ENCODE data around the gene CMTM4.
"Not testable (repeated sequence)": the region's sequence is repeated elsewhere in the genome, so short reads cannot be mapped to it uniquely, and the experiment has no call there.

The CMTM4 gene

DNA sequence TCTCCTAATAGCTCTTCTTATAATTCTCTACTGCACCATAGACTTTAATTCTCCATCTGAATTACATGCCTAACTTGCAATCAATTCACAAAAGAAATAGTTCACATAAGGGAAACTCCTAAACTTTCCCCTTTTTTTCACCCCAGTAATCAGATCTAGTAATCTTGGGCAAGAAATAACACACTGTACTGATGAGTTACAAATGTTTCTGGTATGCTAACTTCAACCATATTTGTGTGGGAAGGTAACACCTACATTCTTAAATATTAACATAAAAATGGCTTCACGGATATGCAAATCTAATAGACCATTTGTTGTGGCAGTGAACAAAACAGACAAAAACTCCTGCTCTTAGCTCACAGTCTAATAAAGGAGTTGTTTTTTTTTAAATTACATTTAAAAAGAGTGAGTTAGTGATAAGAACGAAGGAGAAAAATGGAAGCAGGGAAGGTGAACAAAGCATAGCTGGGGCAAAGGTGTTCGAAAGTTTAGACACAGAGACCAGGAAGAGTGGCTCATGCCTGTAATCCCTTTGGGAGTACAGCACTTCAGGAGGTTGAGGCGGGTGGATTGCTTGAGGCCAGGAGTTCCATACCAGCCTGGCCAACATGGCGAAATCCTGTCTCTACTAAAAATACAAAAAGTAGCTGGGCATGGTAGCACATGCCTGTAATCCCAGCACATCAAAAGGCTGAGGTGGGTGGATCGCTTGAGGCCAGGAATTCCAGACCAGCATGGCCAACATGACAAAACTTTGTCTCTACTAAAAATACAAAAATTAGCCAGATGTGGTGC is 57.3 kb downstream of the CMTM4 start:
- DNase-seq, result peak in 1 of 3 donors; percentile 27

- no peak for DNase-seq
Observed at GRCh38 chr16:66637806-66638205, 58.7 kb downstream of the CMTM4 start.

- DNase-seq, result no peak
Observed at GRCh38 chr16:66636199-66636598, 60.3 kb downstream of the CMTM4 start.

- DNase-seq, result no peak
Observed at GRCh38 chr16:66635406-66635805, 61.1 kb downstream of the CMTM4 start.

DNA sequence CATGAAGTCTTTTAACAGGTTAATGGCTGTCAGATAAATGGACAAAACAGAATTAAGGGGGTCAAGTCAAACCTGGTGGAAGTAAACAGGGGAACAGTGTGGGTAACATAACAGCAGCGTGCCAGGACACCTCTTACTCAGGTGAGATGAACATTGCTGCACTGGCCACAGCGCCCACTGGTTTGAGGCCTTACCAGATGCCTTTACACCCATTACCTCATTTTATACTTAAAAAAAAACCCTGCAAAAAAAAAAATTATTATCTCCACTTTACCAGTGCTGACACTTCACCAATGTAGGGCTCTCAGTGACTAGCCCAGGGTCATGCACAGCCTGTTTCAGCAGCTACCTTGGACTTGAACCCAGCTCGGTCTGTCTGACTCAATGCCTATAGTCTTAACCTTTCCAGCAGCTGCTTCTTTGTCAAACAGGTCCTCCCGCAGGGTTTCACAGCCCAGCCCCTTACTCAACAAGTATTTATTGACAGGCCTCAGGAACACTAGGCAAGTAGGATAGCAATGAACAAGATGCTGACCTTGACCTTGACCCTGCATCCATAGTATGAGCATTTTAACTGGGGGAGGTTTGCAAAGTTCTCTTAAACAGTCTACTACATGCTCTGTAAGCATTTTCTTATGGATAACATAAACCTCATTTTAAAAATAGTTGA is 61.9 kb downstream of the CMTM4 start:
- no peak for DNase-seq

GRCh38 chr16:66631558-66631957 is 65.0 kb downstream of the CMTM4 start:
- not testable (repeated sequence) for DNase-seq

DNA sequence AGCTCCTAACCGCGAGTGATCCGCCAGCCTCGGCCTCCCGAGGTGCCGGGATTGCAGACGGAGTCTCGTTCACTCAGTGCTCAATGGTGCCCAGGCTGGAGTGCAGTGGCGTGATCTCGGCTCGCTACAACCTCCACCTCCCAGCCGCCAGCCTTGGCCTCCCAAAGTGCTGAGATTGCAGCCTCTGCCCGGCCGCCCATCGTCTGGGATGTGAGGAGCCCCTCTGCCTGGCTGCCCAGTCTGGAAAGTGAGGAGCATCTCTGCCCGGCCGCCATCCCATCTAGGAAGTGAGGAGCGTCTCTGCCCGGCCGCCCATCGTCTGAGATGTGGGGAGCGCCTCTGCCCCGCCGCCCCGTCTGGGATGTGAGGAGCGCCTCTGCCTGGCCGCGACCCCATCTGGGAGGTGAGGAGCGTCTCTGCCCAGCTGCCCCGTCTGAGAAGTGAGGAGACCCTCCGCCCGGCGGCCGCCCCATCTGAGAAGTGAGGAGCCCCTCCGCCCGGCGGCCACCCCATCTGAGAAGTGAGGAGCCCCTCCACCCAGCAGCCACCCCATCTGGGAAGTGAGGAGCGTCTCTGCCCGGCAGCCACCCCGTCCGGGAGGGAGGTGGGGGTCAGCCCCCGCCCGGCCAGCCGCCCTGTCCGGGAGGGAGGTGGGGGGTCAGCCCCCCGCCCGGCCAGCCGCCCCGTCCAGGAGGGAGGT is 65.8 kb downstream of the CMTM4 start:
- not testable (repeated sequence) for DNase-seq

- DNase-seq, result no peak
Observed at GRCh38 chr16:66629856-66630255, 66.7 kb downstream of the CMTM4 start.

- DNase-seq, result not testable (repeated sequence)
Observed at GRCh38 chr16:66627611-66628378, 68.7 kb downstream of the CMTM4 start.

GRCh38 chr16:66623755-66624154 is 72.8 kb downstream of the CMTM4 start:
- DNase-seq, result no peak

DNA sequence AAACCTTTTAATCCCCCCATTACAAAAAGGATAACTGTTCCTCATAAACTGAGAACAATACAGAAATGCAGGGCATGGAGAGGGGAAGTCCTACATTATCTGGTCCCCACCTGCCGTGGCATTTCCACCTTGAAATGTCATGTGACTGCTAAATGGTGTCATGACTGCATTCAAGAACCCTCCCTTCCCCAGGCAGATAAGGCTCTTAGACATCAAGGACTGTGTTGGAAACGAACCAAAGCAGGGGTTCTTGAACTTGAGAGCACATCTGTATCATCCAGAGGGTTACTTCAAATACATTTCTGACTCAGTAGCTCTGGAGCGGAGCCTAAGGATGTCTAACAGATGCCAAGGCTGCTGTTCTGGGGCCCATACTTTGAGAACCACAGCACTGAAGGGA is 73.7 kb downstream of the CMTM4 start:
- DNase-seq, result no peak

DNA sequence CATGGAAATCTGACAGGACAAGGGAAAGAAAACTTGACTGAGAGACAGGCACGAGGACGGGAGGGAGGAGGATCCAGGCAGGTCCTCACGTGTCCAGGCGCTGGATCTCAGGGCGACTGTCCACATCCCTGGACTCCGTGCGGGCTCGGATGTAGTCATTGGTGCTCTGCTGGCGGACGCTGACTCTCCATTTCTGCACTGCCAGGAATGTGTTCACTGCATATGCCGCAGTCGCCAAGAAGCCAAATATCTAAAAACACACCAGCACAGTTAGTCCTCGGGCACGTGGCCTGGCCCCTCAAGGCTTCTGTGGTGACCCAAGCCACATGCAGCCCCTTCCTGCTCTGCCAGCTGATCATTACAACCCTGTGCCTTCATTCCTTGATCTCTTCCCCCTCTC is 74.6 kb downstream of the CMTM4 start:
- no peak for DNase-seq

GRCh38 chr16:66620429-66620795 is 76.1 kb downstream of the CMTM4 start:
- no peak for DNase-seq

DNA sequence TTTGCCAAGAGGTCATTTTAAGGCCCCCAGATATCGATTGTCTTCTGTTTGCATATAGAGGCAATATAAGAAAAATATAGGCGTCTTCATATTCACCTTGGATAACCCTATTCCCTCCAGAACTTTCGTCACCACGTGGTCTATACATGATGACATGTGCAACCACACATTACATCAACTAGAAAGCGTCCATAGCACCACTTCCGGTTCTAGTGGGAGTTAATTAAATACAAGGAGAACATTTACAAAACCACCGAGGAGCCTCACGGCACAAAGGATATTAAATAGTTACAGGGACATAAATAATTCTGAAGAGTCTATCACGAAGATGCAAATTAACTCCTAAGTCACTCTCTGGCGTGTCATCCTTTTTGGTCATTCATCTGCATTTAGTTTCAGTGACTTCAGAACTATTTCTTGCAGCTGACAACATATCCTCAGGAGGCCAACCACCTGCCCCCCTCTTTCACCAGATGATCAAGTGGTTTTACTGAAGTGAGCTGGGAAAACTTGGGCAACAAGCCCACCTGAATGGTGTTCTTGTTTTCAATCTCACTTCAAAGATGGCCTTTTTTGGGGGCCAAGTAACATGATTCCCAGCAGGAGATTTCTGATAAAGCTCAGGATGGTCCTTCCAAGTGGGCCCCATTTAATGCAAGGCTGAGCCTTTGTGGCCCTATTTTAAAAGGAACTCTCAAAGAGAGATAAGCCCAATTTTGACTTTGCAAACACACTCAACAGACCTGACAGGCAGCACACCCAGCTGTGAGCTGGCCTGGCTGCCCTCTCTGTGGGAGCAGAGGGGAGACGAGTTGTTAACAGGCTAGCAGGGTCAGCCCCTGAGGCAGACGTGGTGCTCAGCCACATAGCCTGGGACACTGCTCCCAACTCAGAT is 76.8 kb downstream of the CMTM4 start:
- DNase-seq, result peak in 2 of 3 donors; percentile 30 to 44

GRCh38 chr16:66618588-66619375 is 77.8 kb downstream of the CMTM4 start:
- DNase-seq, result no peak

DNA sequence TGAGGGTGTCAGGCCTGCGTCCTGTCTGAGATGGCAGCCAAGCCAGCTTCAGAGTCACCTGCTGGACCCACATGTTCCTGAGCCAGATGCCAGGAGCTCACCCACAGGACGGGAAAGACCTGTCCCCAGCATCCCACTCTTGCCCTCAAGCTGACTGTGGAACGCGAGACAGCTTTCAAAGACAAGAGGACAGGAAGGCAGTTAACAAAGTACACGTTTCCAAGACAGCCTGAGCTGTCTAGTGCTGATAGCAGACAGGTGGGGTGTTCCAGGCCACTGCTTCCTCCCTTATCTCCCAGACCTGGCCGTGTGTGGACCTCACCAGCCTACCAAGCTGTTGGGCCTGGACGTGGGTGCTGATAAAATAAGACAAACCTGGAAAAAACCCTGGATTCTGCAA is 78.8 kb downstream of the CMTM4 start:
- no peak for DNase-seq

DNA sequence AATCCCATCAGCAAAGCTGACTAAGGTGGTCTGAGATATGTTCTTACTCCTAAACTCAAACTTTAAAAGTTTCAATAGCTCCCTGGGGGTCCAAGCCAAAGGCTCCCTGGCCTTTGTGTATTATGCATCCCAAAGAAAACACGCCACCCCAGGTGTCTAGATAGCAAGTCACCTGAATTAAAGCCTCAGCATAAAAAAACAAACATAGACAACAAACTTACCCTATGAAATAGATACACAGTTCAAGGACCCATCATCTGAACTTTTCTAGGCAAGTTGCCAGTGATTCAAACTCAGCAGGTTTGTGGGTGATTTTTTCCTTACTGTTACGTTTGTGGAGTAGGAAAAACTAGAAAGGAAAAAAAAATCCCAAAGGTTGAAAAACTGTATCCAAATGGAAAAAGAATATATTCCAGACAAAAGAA is 79.5 kb downstream of the CMTM4 start:
- no peak for DNase-seq

DNA sequence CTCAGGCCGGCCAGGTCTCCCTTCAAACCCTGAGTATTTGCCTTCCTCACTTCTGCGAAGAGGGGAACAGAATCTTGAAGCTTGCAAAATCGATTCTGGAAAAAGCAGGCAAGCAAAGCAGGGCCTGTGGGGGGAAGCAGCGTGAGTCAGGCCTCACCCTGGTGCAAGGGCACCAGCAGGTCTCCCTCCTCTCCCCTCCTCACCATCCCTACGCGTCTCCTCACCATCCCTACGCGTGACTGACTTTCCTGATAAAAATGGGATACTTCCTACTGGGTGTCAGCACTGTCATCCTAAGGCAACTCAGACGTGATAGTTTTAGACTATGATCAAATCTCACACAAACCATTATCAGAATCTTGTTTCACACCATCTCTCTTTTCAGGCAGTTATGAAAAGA is 80.0 kb downstream of the CMTM4 start:
- DNase-seq, result peak in 2 of 3 donors; percentile 24 to 26

- no peak for DNase-seq
Observed at GRCh38 chr16:66616169-66616568, 80.4 kb downstream of the CMTM4 start.

- no peak for DNase-seq
Observed at GRCh38 chr16:66614161-66614802, 82.3 kb downstream of the CMTM4 start.

DNA sequence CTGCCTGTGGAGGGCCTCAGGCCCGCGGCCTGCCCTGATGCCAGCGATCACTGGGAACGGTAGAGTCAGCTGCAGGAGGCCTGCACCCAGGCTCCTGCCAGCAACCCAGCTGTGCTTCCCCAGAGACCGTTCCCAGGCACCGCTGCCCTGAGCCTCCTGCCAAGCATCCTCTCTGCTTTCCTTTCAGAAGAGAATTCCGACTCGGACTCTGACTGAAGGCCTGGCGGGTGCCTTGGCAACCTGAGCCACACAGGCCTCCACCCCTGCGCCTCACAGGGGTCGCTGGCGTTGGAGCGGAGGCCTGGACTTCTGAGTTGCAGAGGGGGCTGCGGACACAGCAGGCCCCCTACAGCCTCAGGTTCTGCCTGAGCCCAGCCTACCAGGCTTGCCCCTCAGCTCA is 84.1 kb downstream of the CMTM4 start:
- no peak for DNase-seq

All from suppressor macrophage treated with lipopolysaccharide for 1 hour (primary cell).